ENCODE measurements around the gene FGB. TPM values are rescaled to one million over a fixed set of nuclear protein-coding genes. Genes with fewer than 3 reads are reported as not detected.

The FGB gene
- total RNA-seq, 4 donors from 2014 or later = not detected

DNA sequence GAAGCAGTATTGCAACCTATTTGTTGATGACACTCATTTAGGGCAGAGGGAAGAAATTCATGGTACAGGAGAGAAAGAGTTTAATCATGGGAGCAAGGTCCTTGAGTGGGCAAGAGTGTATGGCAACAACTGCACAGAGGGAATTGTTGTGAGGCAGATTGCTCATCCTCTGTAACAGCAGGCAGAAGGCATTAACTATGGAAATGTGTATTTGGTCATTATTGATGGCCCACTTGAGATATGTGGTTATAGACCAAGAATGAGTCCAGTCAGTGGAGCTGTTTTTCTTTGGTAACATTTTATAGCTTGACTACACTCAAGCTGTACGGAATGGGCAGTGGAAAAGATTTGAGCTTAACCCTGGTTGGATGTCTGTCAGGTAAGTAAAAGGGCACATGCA lies 28.5 kb upstream of the FGB start:
- Histone ChIP-seq H3K9me3 (no peaks in the 10 kb centered on the region), H3K27ac (replicated peaks in 1 of 4) (no peak overlapping the region), H3K27me3 (no peaks in the 10 kb centered on the region), H3K4me3 (no peak overlapping the region), H3K36me3 (peaks cover 18 to 41% (median 31%) of the 10 kb centered on the region in 4 donors), H3K4me1 (peaks cover 0 to 9% (median 3%) of the 10 kb centered on the region in 4 donors)
- intact Hi-C loops (cut with DNase I) = no loop called here
- 94% methylated on average over 1 of the region's 1 CpG for WGBS
- DNase-seq (ENCODE audit: extremely low spot score) = no peak
- no peak for TF ChIP-seq EP300 (IDR thresholded peaks at IDR 0.05)

DNA sequence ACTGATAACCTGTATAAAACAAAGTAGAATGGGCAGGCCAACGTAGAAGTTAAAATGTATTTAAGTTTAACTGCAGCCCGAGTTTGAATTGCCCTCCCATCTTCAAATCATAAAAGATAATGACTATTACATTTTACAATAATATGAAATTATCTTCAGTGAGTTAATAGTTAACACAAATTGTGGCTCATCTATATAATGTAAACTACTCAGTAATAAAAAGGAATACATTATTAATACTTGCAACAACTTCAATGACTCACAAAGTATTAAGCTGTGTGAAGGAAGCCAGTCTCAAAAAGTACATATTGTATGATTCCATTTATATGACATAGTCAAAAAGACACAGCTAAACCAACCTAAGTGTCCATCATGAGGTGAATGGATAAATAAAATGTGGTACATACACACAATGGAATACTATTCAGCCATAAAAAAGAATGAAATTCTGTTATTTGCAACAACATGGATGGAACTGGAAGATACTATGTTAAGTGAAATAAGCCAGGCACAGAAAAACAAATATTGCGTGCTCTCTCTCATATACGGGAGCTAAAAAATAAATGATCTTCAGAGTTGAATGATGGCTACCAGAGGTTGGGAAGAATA lies 20.4 kb upstream of the FGB start:
- 95% methylated on average over 4 of the region's 4 CpGs for whole genome bisulfite sequencing
- intact Hi-C loops (cut with DNase I) = no loop called here
- Histone ChIP-seq H3K9me3 (no peaks in the 10 kb centered on the region), H3K27ac (replicated peaks in 1 of 4) (no peak overlapping the region), H3K36me3 (peaks cover 70 to 100% (median 90%) of the 10 kb centered on the region in 4 donors), H3K27me3 (no peaks in the 10 kb centered on the region), H3K4me1 (no peaks in the 10 kb centered on the region), H3K4me3 (no peak overlapping the region)
- DNase-seq (ENCODE audit: extremely low spot score) = no peak
- TF ChIP-seq, protein P1, sequence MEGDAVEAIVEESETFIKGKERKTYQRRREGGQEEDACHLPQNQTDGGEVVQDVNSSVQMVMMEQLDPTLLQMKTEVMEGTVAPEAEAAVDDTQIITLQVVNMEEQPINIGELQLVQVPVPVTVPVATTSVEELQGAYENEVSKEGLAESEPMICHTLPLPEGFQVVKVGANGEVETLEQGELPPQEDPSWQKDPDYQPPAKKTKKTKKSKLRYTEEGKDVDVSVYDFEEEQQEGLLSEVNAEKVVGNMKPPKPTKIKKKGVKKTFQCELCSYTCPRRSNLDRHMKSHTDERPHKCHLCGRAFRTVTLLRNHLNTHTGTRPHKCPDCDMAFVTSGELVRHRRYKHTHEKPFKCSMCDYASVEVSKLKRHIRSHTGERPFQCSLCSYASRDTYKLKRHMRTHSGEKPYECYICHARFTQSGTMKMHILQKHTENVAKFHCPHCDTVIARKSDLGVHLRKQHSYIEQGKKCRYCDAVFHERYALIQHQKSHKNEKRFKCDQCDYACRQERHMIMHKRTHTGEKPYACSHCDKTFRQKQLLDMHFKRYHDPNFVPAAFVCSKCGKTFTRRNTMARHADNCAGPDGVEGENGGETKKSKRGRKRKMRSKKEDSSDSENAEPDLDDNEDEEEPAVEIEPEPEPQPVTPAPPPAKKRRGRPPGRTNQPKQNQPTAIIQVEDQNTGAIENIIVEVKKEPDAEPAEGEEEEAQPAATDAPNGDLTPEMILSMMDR (IDR thresholded peaks at IDR 0.05) = no peak
- TF ChIP-seq POLR2AphosphoS5 (IDR thresholded peaks at IDR 0.05) (no peak), POLR2A (IDR thresholded peaks at IDR 0.05; ENCODE audit: low read depth) (no peak), EP300 (IDR thresholded peaks at IDR 0.05) (no peak)

DNA sequence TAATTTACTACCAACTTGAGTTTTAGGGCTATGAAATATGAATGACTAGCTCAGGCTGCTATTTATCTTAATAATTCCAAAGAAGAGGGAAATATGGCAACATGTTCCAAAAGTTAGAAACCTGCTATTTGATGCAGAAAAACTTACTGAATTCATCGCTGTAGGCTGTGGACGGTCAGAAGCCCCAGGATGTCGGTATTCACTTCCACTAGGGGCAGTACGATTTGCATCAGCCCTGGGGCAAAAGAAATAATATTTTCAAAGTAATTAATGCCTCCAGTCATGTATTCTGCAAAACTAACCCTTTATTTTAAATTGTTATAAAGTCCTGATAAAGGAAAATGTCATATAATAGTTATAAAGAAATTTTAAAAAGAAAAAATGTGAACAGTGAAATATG lies 17.1 kb upstream of the FGB start:
- intact Hi-C loops (cut with DNase I) = no loop called here
- Histone ChIP-seq H3K4me1 (peaks cover 10 to 18% (median 16%) of the 10 kb centered on the region in 4 donors), H3K27ac (replicated peaks in 1 of 4) (no peak overlapping the region), H3K4me3 (no peak overlapping the region), H3K9me3 (no peaks in the 10 kb centered on the region), H3K27me3 (no peaks in the 10 kb centered on the region), H3K36me3 (peaks cover 46 to 73% (median 61%) of the 10 kb centered on the region in 4 donors)
- DNase-seq (ENCODE audit: extremely low spot score) = no peak
- TF ChIP-seq POLR2AphosphoS5 (IDR thresholded peaks at IDR 0.05) = no peak
- WGBS = 86% methylated on average over 4 of the region's 4 CpGs

DNA sequence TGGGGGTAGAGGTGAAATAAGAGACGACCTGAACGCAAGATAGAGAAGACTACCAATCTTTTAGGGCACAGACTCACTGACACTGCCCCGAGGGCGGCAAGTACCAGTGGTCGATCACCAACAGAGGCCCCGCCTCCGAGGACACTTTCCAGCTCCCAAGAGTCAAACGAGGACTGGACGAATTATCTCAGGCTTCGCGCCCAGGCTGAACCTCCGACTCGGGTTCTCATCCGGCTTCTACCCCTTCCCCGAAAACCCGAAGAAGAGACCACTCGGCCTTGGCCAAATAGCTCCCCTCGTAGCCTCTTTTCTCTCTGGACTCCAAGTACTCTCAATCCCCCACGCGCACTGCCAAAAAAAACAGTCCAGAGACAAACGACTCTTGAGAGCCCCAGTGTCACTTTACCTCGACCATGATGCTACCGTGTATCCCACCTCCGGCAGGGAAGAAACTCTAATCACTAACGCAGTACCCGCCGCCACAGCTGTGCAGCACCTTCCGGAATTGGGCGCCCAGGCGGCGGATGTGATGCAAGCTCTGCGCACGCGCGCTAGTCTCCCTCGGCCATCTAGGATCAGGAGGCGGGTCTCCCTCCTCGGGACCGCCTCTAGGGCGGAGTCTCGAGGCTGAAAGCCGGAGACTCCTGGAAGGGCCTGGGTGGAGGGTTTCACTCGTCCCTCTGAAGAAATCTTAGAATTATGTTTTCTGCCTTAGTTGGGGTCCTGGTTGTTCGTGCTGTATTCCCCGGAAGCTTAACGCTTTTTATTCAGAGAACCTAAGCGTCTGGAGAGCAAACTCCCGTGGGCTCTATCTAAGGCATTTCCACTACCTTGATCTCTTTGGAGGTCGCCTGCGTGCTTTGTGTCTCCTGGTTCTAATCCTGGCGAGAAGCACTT lies 12.7 kb upstream of the FGB start, which contains the start of gene PLRG1:
TSS of gene PLRG1 (minus strand) at position 507 of the 897 bp plus-strand sequence. CDS start at position 415, 92 bp downstream.
- H3K9me3 ChIP-seq = no peaks in the 10 kb centered on the region
- H3K36me3 ChIP-seq = peaks cover 11 to 28% (median 20%) of the 10 kb centered on the region in 4 donors
- peak; percentile 92 to 97 for TF ChIP-seq POLR2AphosphoS5 (IDR thresholded peaks at IDR 0.05)
- TF ChIP-seq EP300 (IDR thresholded peaks at IDR 0.05) = no peak
- TF ChIP-seq POLR2A (IDR thresholded peaks at IDR 0.05; ENCODE audit: low read depth) = peak; percentile 37
- TF ChIP-seq, protein P1 (IDR thresholded peaks at IDR 0.05) = peak; percentile 38 to 52 (median 42)
- DNase-seq (ENCODE audit: extremely low spot score) = peak; percentile 98
- H3K4me3 ChIP-seq = peak within 1 kb of the TSS; percentile 73 to 86 (median 78)
- peaks cover 10 to 27% (median 18%) of the 10 kb centered on the region in 4 donors for H3K4me1 ChIP-seq
- peak within 1 kb of the TSS; percentile 78 to 85 (median 81) for H3K27ac ChIP-seq (replicated peaks in 1 of 4)
- under 1% methylated on average over 41 of the region's 51 CpGs for WGBS
- intact Hi-C loops (cut with DNase I) = loop anchor here (5.0 kb wide), 2 partner anchors 72 to 227 kb away; no protein-coding TSS in a partner anchor
- no peaks in the 10 kb centered on the region for H3K27me3 ChIP-seq

DNA sequence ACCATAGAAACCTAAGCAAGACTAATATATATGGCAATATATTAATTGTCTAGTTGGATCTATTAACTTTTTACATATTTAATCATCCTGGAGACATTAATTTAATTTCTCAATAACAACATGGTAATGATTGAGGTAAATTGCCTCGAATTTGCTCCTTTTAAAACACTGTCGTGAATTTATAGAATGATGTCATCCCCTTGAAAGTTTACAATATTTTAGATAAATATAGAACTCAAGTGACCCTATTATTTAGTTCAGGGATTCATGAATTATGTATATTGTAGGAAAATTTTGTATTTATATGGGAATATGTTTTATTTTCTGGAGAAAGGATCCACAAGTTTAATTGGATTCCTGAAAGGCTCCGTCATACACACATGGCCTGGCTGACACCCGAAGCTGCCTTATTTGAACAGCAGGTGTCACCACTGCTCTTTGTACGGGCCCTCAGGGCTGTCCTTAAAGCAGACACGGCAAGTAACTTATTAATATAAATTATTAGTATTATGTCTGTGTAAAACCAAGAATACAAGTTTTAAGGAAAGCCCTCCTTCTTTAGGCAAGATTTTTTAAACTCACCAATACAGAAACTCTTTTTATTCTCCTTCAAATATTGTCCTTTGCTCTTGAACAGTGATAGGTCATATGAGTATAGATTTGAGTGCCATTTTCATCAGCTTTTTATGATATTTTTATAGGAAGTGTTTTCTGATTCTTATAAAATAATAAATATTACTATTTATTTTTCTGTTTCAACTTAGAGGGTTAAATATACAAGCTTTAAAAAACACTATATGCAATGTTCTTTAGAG lies 10.7 kb upstream of the FGB start:
- 17% methylated on average over 6 of the region's 6 CpGs for WGBS
- TF ChIP-seq POLR2A (IDR thresholded peaks at IDR 0.05; ENCODE audit: low read depth) (no peak), EP300 (IDR thresholded peaks at IDR 0.05) (no peak), POLR2AphosphoS5 (IDR thresholded peaks at IDR 0.05) (peak in 1 of 2 donors; percentile 58)
- TF ChIP-seq, protein P1 (IDR thresholded peaks at IDR 0.05) = peak; percentile 76 to 85 (median 80)
- intact Hi-C loops (cut with DNase I) = loop anchor here (5.0 kb wide), 2 partner anchors 70 to 225 kb away; no protein-coding TSS in a partner anchor
- DNase-seq (ENCODE audit: extremely low spot score) = no peak
- Histone ChIP-seq H3K27me3 (no peaks in the 10 kb centered on the region), H3K9me3 (no peaks in the 10 kb centered on the region), H3K4me1 (peaks cover 10 to 27% (median 18%) of the 10 kb centered on the region in 4 donors), H3K36me3 (peaks cover 0 to 9% (median 4%) of the 10 kb centered on the region in 4 donors), H3K4me3 (no peak overlapping the region), H3K27ac (replicated peaks in 1 of 4) (peak overlapping the region in 3 of 4 donors; percentile 12 to 79 (median 28))

All from esophagus muscularis mucosa (tissue), 4 donors.